ENCODE measurements around the gene ADAMTSL4.

GRCh38 chr1:150579110-150579944 lies 30.1 kb downstream of the ADAMTSL4 start, which contains the start of gene MCL1:
- TF ChIP-seq CTCF (conservative IDR thresholded peaks at IDR 0.05; ENCODE audit: low read depth, low read length) (no peak), EZH2 (IDR thresholded peaks at IDR 0.05; ENCODE audit: borderline replicate concordance, low read depth, low read length, poor library complexity, severe bottlenecking) (peak; percentile 38)

Data from A673 (cell line).